Skin epidermis (tissue), 12 donors: ENCODE data around the gene TUBE1.

Source experiments
- H3K27ac ChIP-seq, 21 experiments: fragments of 200-600 bp; sonication (generic) in 11 of 21; one replicate each; pipeline ENCODE4 v1.5.0; 2020; ENCODE audit warnings: mild to moderate bottlenecking in 3 of 21, inconsistent platforms in 2 of 21, moderate library complexity in 2 of 21
- H3K4me3 ChIP-seq, 7 experiments: fragments of 200-600 bp; sonication (generic) in 2 of 7; one replicate each; pipeline ENCODE4 v1.5.0; 2020; ENCODE audit warnings: inconsistent platforms in 2 of 7, mild to moderate bottlenecking in 2 of 7, moderate library complexity in 1 of 7

The TUBE1 gene

GRCh38 chr6:112038756-112039430 lies 48.4 kb downstream of the TUBE1 start:
- peak overlapping the region in 16 of 21 experiments; percentile 39 to 87 (median 71) for H3K27ac ChIP-seq

GRCh38 chr6:112038268-112038667 lies 49.0 kb downstream of the TUBE1 start:
- H3K27ac ChIP-seq = peak overlapping the region in 19 of 21 experiments; percentile 39 to 87 (median 72)

More at GRCh38 chr6:112038756-112039430, 48.4 kb downstream of the TUBE1 start:
- no peak overlapping the region for H3K4me3 ChIP-seq

GRCh38 chr6:112037783-112038216 lies 49.5 kb downstream of the TUBE1 start:
- H3K4me3 ChIP-seq = no peak overlapping the region
- peak overlapping the region in 19 of 21 experiments; percentile 22 to 87 (median 72) for H3K27ac ChIP-seq

More at GRCh38 chr6:112038268-112038667, 49.0 kb downstream of the TUBE1 start:
- no peak overlapping the region for H3K4me3 ChIP-seq

- Histone ChIP-seq H3K4me3 (no peak overlapping the region), H3K27ac (peak overlapping the region in 10 of 21 experiments; percentile 1 to 87 (median 33))
Observed at GRCh38 chr6:112036088-112036637, 51.1 kb downstream of the TUBE1 start.

- no peak overlapping the region for H3K4me3 ChIP-seq
- peak overlapping the region in 5 of 21 experiments; percentile 2 to 75 (median 48) for H3K27ac ChIP-seq
Observed at GRCh38 chr6:112034616-112034995, 52.7 kb downstream of the TUBE1 start.

GRCh38 chr6:112033791-112034615 lies 53.3 kb downstream of the TUBE1 start:
- Histone ChIP-seq H3K27ac (peak overlapping the region in 4 of 21 experiments; percentile 2 to 75 (median 56)), H3K4me3 (no peak overlapping the region)

- H3K4me3 ChIP-seq = no peak overlapping the region
- H3K27ac ChIP-seq = no peak overlapping the region
Observed at GRCh38 chr6:112032728-112033127, 54.6 kb downstream of the TUBE1 start.

GRCh38 chr6:112031960-112032359 lies 55.3 kb downstream of the TUBE1 start:
- H3K4me3 ChIP-seq = no peak overlapping the region
- H3K27ac ChIP-seq = peak overlapping the region in 1 of 21 experiments; percentile 58

GRCh38 chr6:112030961-112031660 lies 56.2 kb downstream of the TUBE1 start:
- Histone ChIP-seq H3K4me3 (no peak overlapping the region), H3K27ac (peak overlapping the region in 11 of 21 experiments; percentile 8 to 77 (median 43))

- no peak overlapping the region for H3K4me3 ChIP-seq
- H3K27ac ChIP-seq = peak overlapping the region in 14 of 21 experiments; percentile 8 to 87 (median 48)
Observed at GRCh38 chr6:112030206-112030960, 56.9 kb downstream of the TUBE1 start.

- H3K4me3 ChIP-seq = no peak overlapping the region
- H3K27ac ChIP-seq = peak overlapping the region in 12 of 21 experiments; percentile 5 to 87 (median 69)
Observed at GRCh38 chr6:112029045-112029822, 58.0 kb downstream of the TUBE1 start.

- no peak overlapping the region for H3K4me3 ChIP-seq
- H3K27ac ChIP-seq = peak overlapping the region in 11 of 21 experiments; percentile 7 to 87 (median 63)
Observed at GRCh38 chr6:112027942-112028674, 59.2 kb downstream of the TUBE1 start.

- Histone ChIP-seq H3K4me3 (no peak overlapping the region), H3K27ac (peak overlapping the region in 8 of 21 experiments; percentile 17 to 87 (median 76))
Observed at GRCh38 chr6:112026933-112027332, 60.3 kb downstream of the TUBE1 start.

- H3K4me3 ChIP-seq = no peak overlapping the region
- no peak overlapping the region for H3K27ac ChIP-seq
Observed at GRCh38 chr6:112024464-112024863, 62.8 kb downstream of the TUBE1 start.

GRCh38 chr6:112022749-112023148 lies 64.5 kb downstream of the TUBE1 start:
- no peak overlapping the region for H3K4me3 ChIP-seq
- H3K27ac ChIP-seq = no peak overlapping the region

GRCh38 chr6:112021691-112022310 lies 65.5 kb downstream of the TUBE1 start:
- no peak overlapping the region for H3K27ac ChIP-seq
- H3K4me3 ChIP-seq = no peak overlapping the region
